H1 (cell line): ENCODE measurements around the gene TNFAIP8L3.

Source experiments
- EZH2 ChIP-seq: fragments of 200-600 bp; sonication (generic); IDR thresholded peaks from 2 replicates; pipeline ENCODE4 v1.7.1; 2012; ENCODE audit warnings: low read depth, mild to moderate bottlenecking, moderate library complexity, low read length, inconsistent platforms; ENCODE audit not compliant: severe bottlenecking
- KDM1A ChIP-seq: fragments of 200-600, 300-600 bp; sonication (generic); IDR thresholded peaks from 2 replicates; pipeline ENCODE4 v1.7.1; 2016; ENCODE audit warnings: mild to moderate bottlenecking, low read length, borderline replicate concordance

- no peak for TF ChIP-seq KDM1A
- TF ChIP-seq EZH2 = no peak
These were observed 69.3 kb downstream of the TNFAIP8L3 start for GRCh38 chr15:51025454-51025846.
